Urinary bladder (tissue), 4 donors: ENCODE measurements around the gene SEC16A. TPM values are rescaled to one million over a fixed set of nuclear protein-coding genes. Genes with fewer than 3 reads are reported as not detected.
"Not testable (repeated sequence)": the region's sequence is repeated elsewhere in the genome, so short reads cannot be mapped to it uniquely, and the experiment has no call there.

Source experiments
- DNase-seq: peaks from one replicate; pipeline ENCODE4 v3.0.0-alpha.2; 2015; ENCODE audit errors: extremely low spot score
- H3K27ac ChIP-seq: one replicate; pipeline ENCODE4 v1.5.1; 2013; ENCODE audit warnings: low read depth, mild to moderate bottlenecking, moderate library complexity
- H3K36me3 ChIP-seq: one replicate; pipeline ENCODE4 v1.6.1; 2013; ENCODE audit warnings: mild to moderate bottlenecking, moderate library complexity; ENCODE audit not compliant: insufficient read depth
- H3K4me1 ChIP-seq: one replicate; pipeline ENCODE4 v1.6.1; 2013; ENCODE audit warnings: mild to moderate bottlenecking, moderate library complexity; ENCODE audit not compliant: insufficient read depth
- H3K4me3 ChIP-seq: one replicate; pipeline ENCODE4 v1.5.1; 2013; ENCODE audit warnings: low read depth, low read length
- WGBS: extraction: QIAGEN DNeasy Blood & Tissue Kit; methylation state at CpG from one replicate; pipeline ENCODE4 v1.1.7; 2013; 5-methylcytosine and 5-hydroxymethylcytosine counted together
- polyA plus RNA-seq: library from polyadenylated mRNA; stranded (reverse); fragments of 200-250 nt; gene quantifications from one replicate; pipeline ENCODE4 v1.2.3, GENCODE V29; 2013
- total RNA-seq: library from RNA; depleted of rRNA; stranded (reverse); fragments of >200 nt; gene quantifications from one replicate; pipeline ENCODE4 v1.2.3, GENCODE V29; 2014
- donor health status: healthy with polysubstance abuse.
- donor health status: healthy.

SEC16A gene
- total and polyA plus RNA-seq, 2 donors, result 24.3 to 36.4 TPM

- Histone ChIP-seq H3K4me1 (no peaks in the 10 kb centered on the region), H3K27ac (no peak overlapping the region), H3K4me3 (no peak overlapping the region), H3K36me3 (no peaks in the 10 kb centered on the region)
- WGBS, result 94% methylated on average over 25 of the region's 25 CpGs
- no peak for DNase-seq
Observed at GRCh38 chr9:136436055-136436634, 46.7 kb downstream of the SEC16A start.

GRCh38 chr9:136434580-136435169 is 48.2 kb downstream of the SEC16A start:
- 91% methylated on average over 17 of the region's 17 CpGs for WGBS
- DNase-seq, result no peak
- no peaks in the 10 kb centered on the region for H3K4me1 ChIP-seq

GRCh38 chr9:136433849-136434579 is 48.8 kb downstream of the SEC16A start:
- Histone ChIP-seq H3K4me3 (no peak overlapping the region), H3K27ac (no peak overlapping the region), H3K4me1 (no peaks in the 10 kb centered on the region), H3K36me3 (peaks cover 3% of the 10 kb centered on the region)
- WGBS, result 88% methylated on average over 37 of the region's 37 CpGs
- no peak for DNase-seq

More at GRCh38 chr9:136434580-136435169, 48.2 kb downstream of the SEC16A start:
- H3K27ac ChIP-seq, result no peak overlapping the region
- H3K4me3 ChIP-seq, result no peak overlapping the region
- peaks cover 3% of the 10 kb centered on the region for H3K36me3 ChIP-seq

GRCh38 chr9:136433043-136433715 is 49.7 kb downstream of the SEC16A start:
- no peak overlapping the region for H3K27ac ChIP-seq
- 94% methylated on average over 36 of the region's 36 CpGs for WGBS
- no peak overlapping the region for H3K4me3 ChIP-seq
- H3K36me3 ChIP-seq, result peaks cover 3% of the 10 kb centered on the region
- no peaks in the 10 kb centered on the region for H3K4me1 ChIP-seq
- DNase-seq, result no peak

GRCh38 chr9:136432591-136432990 is 50.2 kb downstream of the SEC16A start:
- peaks cover 3% of the 10 kb centered on the region for H3K36me3 ChIP-seq
- no peak for DNase-seq
- 94% methylated on average over 26 of the region's 26 CpGs for WGBS
- H3K4me3 ChIP-seq, result no peak overlapping the region
- H3K27ac ChIP-seq, result no peak overlapping the region
- no peaks in the 10 kb centered on the region for H3K4me1 ChIP-seq

- Histone ChIP-seq H3K27ac (no peak overlapping the region), H3K4me3 (no peak overlapping the region), H3K4me1 (no peaks in the 10 kb centered on the region), H3K36me3 (peaks cover 3% of the 10 kb centered on the region)
- DNase-seq, result no peak
- 95% methylated on average over 36 of the region's 36 CpGs for whole genome bisulfite sequencing
Observed at GRCh38 chr9:136431782-136432350, 51.0 kb downstream of the SEC16A start.

- peaks cover 3% of the 10 kb centered on the region for H3K36me3 ChIP-seq
- 94% methylated on average over 29 of the region's 29 CpGs for WGBS
- no peaks in the 10 kb centered on the region for H3K4me1 ChIP-seq
- no peak overlapping the region for H3K27ac ChIP-seq
- no peak overlapping the region for H3K4me3 ChIP-seq
- DNase-seq, result no peak
Observed at GRCh38 chr9:136430588-136431234, 52.1 kb downstream of the SEC16A start.

- 80% methylated on average over 32 of the region's 32 CpGs for WGBS
- peaks cover 3% of the 10 kb centered on the region for H3K36me3 ChIP-seq
- no peak overlapping the region for H3K4me3 ChIP-seq
- H3K27ac ChIP-seq, result no peak overlapping the region
- DNase-seq, result no peak
- no peaks in the 10 kb centered on the region for H3K4me1 ChIP-seq
Observed at GRCh38 chr9:136429683-136430491, 53.0 kb downstream of the SEC16A start.

- WGBS, result 89% methylated on average over 21 of the region's 21 CpGs
- peaks cover 3% of the 10 kb centered on the region for H3K36me3 ChIP-seq
- DNase-seq, result no peak
- no peaks in the 10 kb centered on the region for H3K4me1 ChIP-seq
- no peak overlapping the region for H3K4me3 ChIP-seq
- no peak overlapping the region for H3K27ac ChIP-seq
Observed at GRCh38 chr9:136429075-136429628, 53.7 kb downstream of the SEC16A start.

- WGBS, result 87% methylated on average over 12 of the region's 12 CpGs
- no peak for DNase-seq
- Histone ChIP-seq H3K36me3 (peaks cover 14% of the 10 kb centered on the region), H3K27ac (no peak overlapping the region), H3K4me1 (no peaks in the 10 kb centered on the region), H3K4me3 (no peak overlapping the region)
Observed at GRCh38 chr9:136426787-136427186, 56.1 kb downstream of the SEC16A start.

- 79% methylated on average over 7 of the region's 7 CpGs for WGBS
- not testable (repeated sequence) for DNase-seq, H3K4me3 ChIP-seq, H3K4me1 ChIP-seq, H3K27ac ChIP-seq
- peaks cover 14% of the 10 kb centered on the region for H3K36me3 ChIP-seq
Observed at GRCh38 chr9:136425367-136425766, 57.5 kb downstream of the SEC16A start.

GRCh38 chr9:136424750-136425362 is 58.0 kb downstream of the SEC16A start:
- 89% methylated on average over 27 of the region's 27 CpGs for WGBS
- no peak for DNase-seq
- H3K4me1 ChIP-seq, result no peaks in the 10 kb centered on the region
- H3K27ac ChIP-seq, result no peak overlapping the region
- no peak overlapping the region for H3K4me3 ChIP-seq
- H3K36me3 ChIP-seq, result peaks cover 11% of the 10 kb centered on the region
